WTC11 (cell line): ENCODE results near the gene PLXDC1. TPM values are rescaled to one million over a fixed set of nuclear protein-coding genes. Genes with fewer than 3 reads are reported as not detected.

ENCODE experiments used
- ATAC-seq: fragments of 200-7000 bp; cut with Tn5 transposase; 2 replicates; pipeline ENCODE4 v1.10.0; 2021; ENCODE audit warnings: mild to moderate bottlenecking, moderate library complexity
- CTCF ChIA-PET: fragments of 300-600 bp; sonication (Branson Sonifier 250); formaldehyde crosslinking; loops from one replicate; lab custom pipeline; 2021; ENCODE audit warnings: antibody characterized with exemption; lab: Charles Lee
- POLR2A ChIA-PET: fragments of 350-600 bp; sonication (Branson Sonifier 250); formaldehyde crosslinking; loops from one replicate; lab custom pipeline; 2021; ENCODE audit warnings: antibody characterized with exemption; lab: Charles Lee
- DNase-seq: peaks from one replicate; pipeline ENCODE4 v3.0.0; 2021; ENCODE audit warnings: low spot score
- H3K27ac Mint-ChIP-seq: 2 replicates; pipeline ENCODE4 v1.8.0; 2021; ENCODE audit warnings: mixed read lengths
- H3K27me3 Mint-ChIP-seq: 2 replicates; pipeline ENCODE4 v1.8.0; 2021; ENCODE audit warnings: low read depth, mild to moderate bottlenecking, moderate library complexity, mixed read lengths
- H3K36me3 Mint-ChIP-seq: 2 replicates; pipeline ENCODE4 v1.8.0; 2021; ENCODE audit warnings: mixed read lengths
- H3K4me1 Mint-ChIP-seq: 2 replicates; pipeline ENCODE4 v1.8.0; 2022; ENCODE audit warnings: mixed read lengths
- H3K4me3 Mint-ChIP-seq: 2 replicates; pipeline ENCODE4 v1.8.0; 2021; ENCODE audit warnings: mild to moderate bottlenecking, moderate library complexity, mixed read lengths
- H3K9me3 Mint-ChIP-seq: 2 replicates; pipeline ENCODE4 v1.8.0; 2021; ENCODE audit warnings: mixed read lengths
- CREB1 ChIP-seq: sonication (generic); formaldehyde crosslinking; IDR thresholded peaks from 2 replicates; pipeline ENCODE4 v1.8.0; 2023; ENCODE audit warnings: mild to moderate bottlenecking, missing genetic modification reagents
- E2F4 ChIP-seq: sonication (generic); formaldehyde crosslinking; IDR thresholded peaks from 2 replicates; pipeline ENCODE4 v1.8.1; 2022; ENCODE audit warnings: low read depth, mild to moderate bottlenecking, moderate library complexity, missing genetic modification reagents, borderline replicate concordance
- NFE2L1 ChIP-seq: sonication (generic); formaldehyde crosslinking; IDR thresholded peaks from 2 replicates; pipeline ENCODE4 v1.8.1; 2023; ENCODE audit warnings: missing genetic modification reagents
- PREB ChIP-seq: sonication (generic); formaldehyde crosslinking; IDR thresholded peaks from 2 replicates; pipeline ENCODE4 v1.8.1; 2022; ENCODE audit warnings: mild to moderate bottlenecking, missing genetic modification reagents, moderate library complexity, borderline replicate concordance
- TEAD1 ChIP-seq: sonication (generic); formaldehyde crosslinking; IDR thresholded peaks from 2 replicates; pipeline ENCODE4 v1.8.0; 2022; ENCODE audit warnings: mild to moderate bottlenecking, missing genetic modification reagents
- ZNF219 ChIP-seq: sonication (generic); formaldehyde crosslinking; IDR thresholded peaks from 2 replicates; pipeline ENCODE4 v1.8.0; 2023; ENCODE audit warnings: missing genetic modification reagents, mild to moderate bottlenecking, borderline replicate concordance
- ZNF263 ChIP-seq: sonication (generic); formaldehyde crosslinking; IDR thresholded peaks from 2 replicates; pipeline ENCODE4 v1.8.1; 2022; ENCODE audit warnings: low read depth, mild to moderate bottlenecking, moderate library complexity, missing genetic modification reagents
- ZNF416 ChIP-seq: fragments of 250-450 bp; sonication (Bioruptor Pico); IDR thresholded peaks from 2 replicates; pipeline ENCODE4 v1.9.0; 2021; ENCODE audit warnings: mild to moderate bottlenecking, inconsistent platforms
- total RNA-seq: library from RNA; stranded (reverse); gene quantifications from 3 replicates; pipeline ENCODE4 v1.2.3, GENCODE V29; 2021
- TF ChIP-seq, protein P1 (sequence below): sonication (generic); formaldehyde crosslinking; IDR thresholded peaks from 2 replicates; pipeline ENCODE4 v1.8.1; 2023; ENCODE audit warnings: mild to moderate bottlenecking, missing genetic modification reagents
- TF ChIP-seq, protein P2 (sequence below): sonication (generic); formaldehyde crosslinking; IDR thresholded peaks from 2 replicates; pipeline ENCODE4 v1.8.1; 2023; ENCODE audit warnings: mild to moderate bottlenecking, missing genetic modification reagents, borderline replicate concordance
- TF ChIP-seq, protein P3 (sequence below): sonication (generic); formaldehyde crosslinking; IDR thresholded peaks from 2 replicates; pipeline ENCODE4 v1.8.0; 2022; ENCODE audit warnings: missing genetic modification reagents
- TF ChIP-seq, protein P4 (sequence below): fragments of 200-600 bp; IDR thresholded peaks from 2 replicates; pipeline ENCODE4 v1.8.0; 2022; ENCODE audit warnings: antibody characterized with exemption
- TF ChIP-seq, protein P5 (sequence below): fragments of 250-450 bp; sonication (Bioruptor Pico); IDR thresholded peaks from 2 replicates; pipeline ENCODE4 v1.8.0; 2021; ENCODE audit warnings: mild to moderate bottlenecking

PLXDC1 gene
- total RNA-seq, 1 experiment from 2014 or later = 5.4 TPM

- H3K36me3 Mint-ChIP-seq = no peaks in the 10 kb centered on the region
- ATAC-seq (no peak), DNase-seq (no peak)
- no peaks in the 10 kb centered on the region for H3K9me3 Mint-ChIP-seq
- H3K27ac Mint-ChIP-seq = no peak overlapping the region
- ChIA-PET POLR2A (no interaction called here), CTCF (interaction anchor here (1.5 kb wide), 1 partner anchor 12 kb away, joined by 4 read pairs; no protein-coding TSS in a partner anchor)
- H3K27me3 Mint-ChIP-seq = no peaks in the 10 kb centered on the region; the same call in none of the 2 replicates
- peaks cover 9% of the 10 kb centered on the region for H3K4me1 Mint-ChIP-seq
- TF ChIP-seq TEAD1 (CRISPR knock-in tag) (no peak), ZNF263 (CRISPR knock-in tag) (no peak), CREB1 (CRISPR knock-in tag) (no peak), E2F4 (CRISPR knock-in tag) (no peak), ZNF219 (CRISPR knock-in tag) (no peak)
- TF ChIP-seq, protein P1, sequence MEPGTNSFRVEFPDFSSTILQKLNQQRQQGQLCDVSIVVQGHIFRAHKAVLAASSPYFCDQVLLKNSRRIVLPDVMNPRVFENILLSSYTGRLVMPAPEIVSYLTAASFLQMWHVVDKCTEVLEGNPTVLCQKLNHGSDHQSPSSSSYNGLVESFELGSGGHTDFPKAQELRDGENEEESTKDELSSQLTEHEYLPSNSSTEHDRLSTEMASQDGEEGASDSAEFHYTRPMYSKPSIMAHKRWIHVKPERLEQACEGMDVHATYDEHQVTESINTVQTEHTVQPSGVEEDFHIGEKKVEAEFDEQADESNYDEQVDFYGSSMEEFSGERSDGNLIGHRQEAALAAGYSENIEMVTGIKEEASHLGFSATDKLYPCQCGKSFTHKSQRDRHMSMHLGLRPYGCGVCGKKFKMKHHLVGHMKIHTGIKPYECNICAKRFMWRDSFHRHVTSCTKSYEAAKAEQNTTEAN (CRISPR knock-in tag) = no peak
- TF ChIP-seq, protein P2, sequence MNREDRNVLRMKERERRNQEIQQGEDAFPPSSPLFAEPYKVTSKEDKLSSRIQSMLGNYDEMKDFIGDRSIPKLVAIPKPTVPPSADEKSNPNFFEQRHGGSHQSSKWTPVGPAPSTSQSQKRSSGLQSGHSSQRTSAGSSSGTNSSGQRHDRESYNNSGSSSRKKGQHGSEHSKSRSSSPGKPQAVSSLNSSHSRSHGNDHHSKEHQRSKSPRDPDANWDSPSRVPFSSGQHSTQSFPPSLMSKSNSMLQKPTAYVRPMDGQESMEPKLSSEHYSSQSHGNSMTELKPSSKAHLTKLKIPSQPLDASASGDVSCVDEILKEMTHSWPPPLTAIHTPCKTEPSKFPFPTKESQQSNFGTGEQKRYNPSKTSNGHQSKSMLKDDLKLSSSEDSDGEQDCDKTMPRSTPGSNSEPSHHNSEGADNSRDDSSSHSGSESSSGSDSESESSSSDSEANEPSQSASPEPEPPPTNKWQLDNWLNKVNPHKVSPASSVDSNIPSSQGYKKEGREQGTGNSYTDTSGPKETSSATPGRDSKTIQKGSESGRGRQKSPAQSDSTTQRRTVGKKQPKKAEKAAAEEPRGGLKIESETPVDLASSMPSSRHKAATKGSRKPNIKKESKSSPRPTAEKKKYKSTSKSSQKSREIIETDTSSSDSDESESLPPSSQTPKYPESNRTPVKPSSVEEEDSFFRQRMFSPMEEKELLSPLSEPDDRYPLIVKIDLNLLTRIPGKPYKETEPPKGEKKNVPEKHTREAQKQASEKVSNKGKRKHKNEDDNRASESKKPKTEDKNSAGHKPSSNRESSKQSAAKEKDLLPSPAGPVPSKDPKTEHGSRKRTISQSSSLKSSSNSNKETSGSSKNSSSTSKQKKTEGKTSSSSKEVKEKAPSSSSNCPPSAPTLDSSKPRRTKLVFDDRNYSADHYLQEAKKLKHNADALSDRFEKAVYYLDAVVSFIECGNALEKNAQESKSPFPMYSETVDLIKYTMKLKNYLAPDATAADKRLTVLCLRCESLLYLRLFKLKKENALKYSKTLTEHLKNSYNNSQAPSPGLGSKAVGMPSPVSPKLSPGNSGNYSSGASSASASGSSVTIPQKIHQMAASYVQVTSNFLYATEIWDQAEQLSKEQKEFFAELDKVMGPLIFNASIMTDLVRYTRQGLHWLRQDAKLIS (CRISPR knock-in tag) = no peak
- TF ChIP-seq, protein P3, sequence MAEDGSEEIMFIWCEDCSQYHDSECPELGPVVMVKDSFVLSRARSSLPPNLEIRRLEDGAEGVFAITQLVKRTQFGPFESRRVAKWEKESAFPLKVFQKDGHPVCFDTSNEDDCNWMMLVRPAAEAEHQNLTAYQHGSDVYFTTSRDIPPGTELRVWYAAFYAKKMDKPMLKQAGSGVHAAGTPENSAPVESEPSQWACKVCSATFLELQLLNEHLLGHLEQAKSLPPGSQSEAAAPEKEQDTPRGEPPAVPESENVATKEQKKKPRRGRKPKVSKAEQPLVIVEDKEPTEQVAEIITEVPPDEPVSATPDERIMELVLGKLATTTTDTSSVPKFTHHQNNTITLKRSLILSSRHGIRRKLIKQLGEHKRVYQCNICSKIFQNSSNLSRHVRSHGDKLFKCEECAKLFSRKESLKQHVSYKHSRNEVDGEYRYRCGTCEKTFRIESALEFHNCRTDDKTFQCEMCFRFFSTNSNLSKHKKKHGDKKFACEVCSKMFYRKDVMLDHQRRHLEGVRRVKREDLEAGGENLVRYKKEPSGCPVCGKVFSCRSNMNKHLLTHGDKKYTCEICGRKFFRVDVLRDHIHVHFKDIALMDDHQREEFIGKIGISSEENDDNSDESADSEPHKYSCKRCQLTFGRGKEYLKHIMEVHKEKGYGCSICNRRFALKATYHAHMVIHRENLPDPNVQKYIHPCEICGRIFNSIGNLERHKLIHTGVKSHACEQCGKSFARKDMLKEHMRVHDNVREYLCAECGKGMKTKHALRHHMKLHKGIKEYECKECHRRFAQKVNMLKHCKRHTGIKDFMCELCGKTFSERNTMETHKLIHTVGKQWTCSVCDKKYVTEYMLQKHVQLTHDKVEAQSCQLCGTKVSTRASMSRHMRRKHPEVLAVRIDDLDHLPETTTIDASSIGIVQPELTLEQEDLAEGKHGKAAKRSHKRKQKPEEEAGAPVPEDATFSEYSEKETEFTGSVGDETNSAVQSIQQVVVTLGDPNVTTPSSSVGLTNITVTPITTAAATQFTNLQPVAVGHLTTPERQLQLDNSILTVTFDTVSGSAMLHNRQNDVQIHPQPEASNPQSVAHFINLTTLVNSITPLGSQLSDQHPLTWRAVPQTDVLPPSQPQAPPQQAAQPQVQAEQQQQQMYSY (CRISPR knock-in tag) = no peak
- no peak overlapping the region for H3K4me3 Mint-ChIP-seq
These were observed 50.3 kb downstream of the PLXDC1 start for GRCh38 chr17:39101091-39101490.

GRCh38 chr17:39100530-39100929 lies 50.9 kb downstream of the PLXDC1 start:
- ChIA-PET CTCF (interaction anchor here (0.7 to 1.9 kb wide), 3 partner anchors 7 to 117 kb away, joined by 3 to 6 read pairs (median 3); no protein-coding TSS in a partner anchor), POLR2A (no interaction called here)
- no peak overlapping the region for H3K27ac Mint-ChIP-seq
- no peaks in the 10 kb centered on the region; the same call in none of the 2 replicates for H3K27me3 Mint-ChIP-seq
- H3K4me1 Mint-ChIP-seq = peaks cover 12% of the 10 kb centered on the region
- H3K4me3 Mint-ChIP-seq = no peak overlapping the region
- H3K9me3 Mint-ChIP-seq = no peaks in the 10 kb centered on the region
- ATAC-seq (no peak), DNase-seq (no peak)
- no peaks in the 10 kb centered on the region for H3K36me3 Mint-ChIP-seq
- TF ChIP-seq CREB1 (CRISPR knock-in tag) = no peak
- TF ChIP-seq NFE2L1 = no peak
- TF ChIP-seq ZNF416 (CRISPR knock-in tag) = no peak
- TF ChIP-seq, protein P3 (CRISPR knock-in tag) = no peak
- TF ChIP-seq, protein P4, sequence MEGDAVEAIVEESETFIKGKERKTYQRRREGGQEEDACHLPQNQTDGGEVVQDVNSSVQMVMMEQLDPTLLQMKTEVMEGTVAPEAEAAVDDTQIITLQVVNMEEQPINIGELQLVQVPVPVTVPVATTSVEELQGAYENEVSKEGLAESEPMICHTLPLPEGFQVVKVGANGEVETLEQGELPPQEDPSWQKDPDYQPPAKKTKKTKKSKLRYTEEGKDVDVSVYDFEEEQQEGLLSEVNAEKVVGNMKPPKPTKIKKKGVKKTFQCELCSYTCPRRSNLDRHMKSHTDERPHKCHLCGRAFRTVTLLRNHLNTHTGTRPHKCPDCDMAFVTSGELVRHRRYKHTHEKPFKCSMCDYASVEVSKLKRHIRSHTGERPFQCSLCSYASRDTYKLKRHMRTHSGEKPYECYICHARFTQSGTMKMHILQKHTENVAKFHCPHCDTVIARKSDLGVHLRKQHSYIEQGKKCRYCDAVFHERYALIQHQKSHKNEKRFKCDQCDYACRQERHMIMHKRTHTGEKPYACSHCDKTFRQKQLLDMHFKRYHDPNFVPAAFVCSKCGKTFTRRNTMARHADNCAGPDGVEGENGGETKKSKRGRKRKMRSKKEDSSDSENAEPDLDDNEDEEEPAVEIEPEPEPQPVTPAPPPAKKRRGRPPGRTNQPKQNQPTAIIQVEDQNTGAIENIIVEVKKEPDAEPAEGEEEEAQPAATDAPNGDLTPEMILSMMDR = no peak
- no peak for TF ChIP-seq PREB (CRISPR knock-in tag)
- TF ChIP-seq, protein P5, sequence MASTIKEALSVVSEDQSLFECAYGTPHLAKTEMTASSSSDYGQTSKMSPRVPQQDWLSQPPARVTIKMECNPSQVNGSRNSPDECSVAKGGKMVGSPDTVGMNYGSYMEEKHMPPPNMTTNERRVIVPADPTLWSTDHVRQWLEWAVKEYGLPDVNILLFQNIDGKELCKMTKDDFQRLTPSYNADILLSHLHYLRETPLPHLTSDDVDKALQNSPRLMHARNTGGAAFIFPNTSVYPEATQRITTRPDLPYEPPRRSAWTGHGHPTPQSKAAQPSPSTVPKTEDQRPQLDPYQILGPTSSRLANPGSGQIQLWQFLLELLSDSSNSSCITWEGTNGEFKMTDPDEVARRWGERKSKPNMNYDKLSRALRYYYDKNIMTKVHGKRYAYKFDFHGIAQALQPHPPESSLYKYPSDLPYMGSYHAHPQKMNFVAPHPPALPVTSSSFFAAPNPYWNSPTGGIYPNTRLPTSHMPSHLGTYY = no peak
